NOMO-1 treated with DMSO at 0.1 percent for 48 hours (cell line): ENCODE results near the gene SEC16A.

ENCODE experiments used
- DNase-seq: peaks from one replicate; lab custom pipeline; 2025; ENCODE audit not compliant: unreplicated experiment; lab: John Stamatoyannopoulos, UW

Gene SEC16A

GRCh38 chr9:136466155-136466541 is 16.7 kb downstream of the SEC16A start:
- DNase-seq, result no peak

DNA sequence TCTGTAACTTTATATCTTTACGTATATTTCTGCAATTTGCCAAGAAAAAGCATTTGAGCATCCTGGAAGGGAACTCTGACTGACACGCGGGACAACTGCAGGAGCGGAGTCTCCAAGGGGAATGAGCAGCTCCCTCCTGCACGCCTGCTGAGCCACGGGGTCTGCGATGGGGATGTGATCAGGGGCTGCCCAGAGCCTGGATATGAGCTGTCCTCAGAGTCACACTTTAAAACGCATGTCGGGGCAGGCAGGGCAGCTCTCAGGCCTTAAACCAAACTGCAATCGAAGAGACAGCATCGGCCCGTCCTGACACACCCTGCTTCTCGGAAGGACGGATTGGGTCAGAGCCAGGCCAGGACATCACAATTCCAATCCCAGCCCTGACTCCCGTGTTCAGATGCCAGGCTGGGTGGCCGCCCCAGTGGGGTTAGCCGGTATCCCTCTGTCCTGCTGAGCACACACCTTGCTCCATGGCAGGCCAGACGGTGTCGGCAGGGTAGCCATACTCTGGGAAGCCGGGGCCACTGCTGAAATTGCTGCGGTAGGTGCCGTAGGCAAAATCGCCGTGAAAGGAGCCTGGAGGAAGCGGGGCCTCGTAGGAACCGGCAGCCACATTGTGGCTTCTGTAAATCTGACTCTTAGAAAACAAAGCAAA is 17.2 kb downstream of the SEC16A start:
- no peak for DNase-seq

DNA sequence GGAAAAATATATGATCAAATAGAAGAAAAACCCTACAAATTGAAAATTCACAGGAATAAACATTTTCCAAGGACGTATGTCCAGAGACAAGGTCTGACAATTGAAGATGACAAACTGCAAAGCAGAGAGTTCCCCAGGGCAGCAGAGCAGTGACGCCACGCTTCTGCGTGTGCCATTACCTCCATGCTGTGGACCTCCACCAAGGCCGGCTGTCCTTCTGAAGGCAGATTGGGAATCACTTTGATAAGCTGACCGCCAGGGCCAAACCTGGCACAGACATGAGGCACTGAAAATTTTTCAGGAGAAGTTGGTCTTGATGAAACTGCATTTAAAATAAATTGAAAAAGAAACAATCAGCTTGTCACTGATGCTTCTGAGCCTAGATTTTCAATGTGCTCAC is 18.6 kb downstream of the SEC16A start:
- DNase-seq, result no peak

- DNase-seq, result no peak
These were observed 19.3 kb downstream of the SEC16A start for GRCh38 chr9:136463578-136463977.

GRCh38 chr9:136462664-136463063 is 20.2 kb downstream of the SEC16A start:
- no peak for DNase-seq

- DNase-seq, result no peak
These were observed 22.0 kb downstream of the SEC16A start for GRCh38 chr9:136460772-136461325.

GRCh38 chr9:136459425-136459824 is 23.4 kb downstream of the SEC16A start:
- DNase-seq, result no peak

DNA sequence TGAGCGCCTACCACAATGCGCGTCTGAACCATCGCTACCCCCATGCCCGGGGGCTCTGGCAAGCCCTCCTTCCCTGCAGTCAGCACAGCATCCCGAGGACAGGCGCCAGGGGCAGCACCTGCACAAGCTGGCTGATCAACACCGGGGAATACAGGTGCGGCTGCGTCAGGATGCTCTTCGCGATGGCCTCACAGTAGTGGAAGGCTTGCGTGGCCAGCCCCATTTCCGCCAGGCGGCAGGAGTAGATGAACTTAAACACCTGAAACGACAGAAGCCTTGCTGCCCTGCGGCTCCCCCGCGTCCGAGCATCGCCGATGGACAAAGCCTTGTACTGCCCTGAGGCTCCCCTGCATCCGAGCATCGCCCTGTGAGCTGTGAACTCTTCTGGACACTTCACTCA is 25.5 kb downstream of the SEC16A start:
- DNase-seq, result no peak

DNA sequence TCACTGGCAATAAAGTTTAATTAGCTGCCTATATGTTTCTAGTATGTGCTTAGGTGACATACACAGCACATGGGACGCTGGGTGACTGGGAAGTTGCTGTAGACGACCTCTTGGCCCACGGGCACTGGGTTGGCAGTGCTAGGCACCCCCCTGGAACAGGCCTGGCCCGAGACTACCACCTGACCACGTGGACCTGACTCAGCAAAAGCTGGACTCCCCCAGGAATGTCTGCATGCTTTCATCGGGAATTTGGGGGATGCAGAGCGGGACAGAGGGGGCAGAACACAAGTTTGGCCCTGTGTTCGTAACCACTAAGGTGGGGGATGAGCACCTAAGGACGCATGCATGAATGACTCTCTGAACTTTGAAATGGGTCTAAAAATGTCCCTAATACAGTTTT is 26.6 kb downstream of the SEC16A start:
- no peak for DNase-seq

DNA sequence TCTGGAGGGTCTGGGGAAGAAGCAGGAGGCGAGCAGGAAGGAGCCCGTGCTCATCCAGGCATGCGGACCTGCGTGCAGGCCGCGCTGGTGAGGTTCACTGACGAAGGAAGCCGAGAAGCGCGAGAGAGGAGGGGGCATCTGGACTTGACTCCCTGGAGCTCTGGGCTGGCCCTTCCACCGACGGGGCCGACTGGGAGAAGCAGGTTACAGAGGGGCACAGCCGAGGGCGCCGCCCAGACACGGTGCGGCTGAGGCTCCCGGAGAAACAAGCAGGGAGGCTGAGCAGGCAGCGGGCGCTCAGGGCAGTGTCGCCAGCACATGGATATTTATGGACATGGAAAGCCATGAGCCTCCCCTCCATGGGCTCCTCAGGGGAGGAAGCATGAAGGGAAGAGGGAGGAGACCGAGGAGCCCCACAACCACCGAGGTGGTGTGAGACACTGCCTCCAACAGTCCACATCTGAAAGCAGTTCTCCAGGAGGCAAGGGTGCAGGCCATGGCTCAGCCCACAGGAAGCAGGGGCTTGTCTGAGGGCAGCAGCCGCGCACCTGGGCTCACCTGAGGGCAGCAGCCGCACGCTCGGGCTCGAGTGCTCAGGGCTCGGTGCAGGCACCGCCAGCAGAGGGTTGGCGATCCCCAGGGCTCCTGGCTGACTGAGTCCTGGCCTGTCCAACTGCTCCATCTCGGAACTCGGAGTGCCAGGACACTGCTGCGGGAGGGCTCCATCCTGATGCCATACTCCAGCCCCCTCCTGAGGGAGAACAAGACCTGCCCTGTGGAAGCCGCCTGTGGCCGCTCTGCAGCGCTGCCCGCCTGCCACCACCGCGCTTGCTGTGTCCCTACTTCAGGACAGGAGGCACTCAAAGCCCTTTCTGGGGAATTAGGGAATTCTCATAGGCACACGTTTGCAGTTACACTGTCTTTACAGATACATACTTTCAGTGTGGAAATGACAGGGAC is 27.5 kb downstream of the SEC16A start:
- no peak for DNase-seq

DNA sequence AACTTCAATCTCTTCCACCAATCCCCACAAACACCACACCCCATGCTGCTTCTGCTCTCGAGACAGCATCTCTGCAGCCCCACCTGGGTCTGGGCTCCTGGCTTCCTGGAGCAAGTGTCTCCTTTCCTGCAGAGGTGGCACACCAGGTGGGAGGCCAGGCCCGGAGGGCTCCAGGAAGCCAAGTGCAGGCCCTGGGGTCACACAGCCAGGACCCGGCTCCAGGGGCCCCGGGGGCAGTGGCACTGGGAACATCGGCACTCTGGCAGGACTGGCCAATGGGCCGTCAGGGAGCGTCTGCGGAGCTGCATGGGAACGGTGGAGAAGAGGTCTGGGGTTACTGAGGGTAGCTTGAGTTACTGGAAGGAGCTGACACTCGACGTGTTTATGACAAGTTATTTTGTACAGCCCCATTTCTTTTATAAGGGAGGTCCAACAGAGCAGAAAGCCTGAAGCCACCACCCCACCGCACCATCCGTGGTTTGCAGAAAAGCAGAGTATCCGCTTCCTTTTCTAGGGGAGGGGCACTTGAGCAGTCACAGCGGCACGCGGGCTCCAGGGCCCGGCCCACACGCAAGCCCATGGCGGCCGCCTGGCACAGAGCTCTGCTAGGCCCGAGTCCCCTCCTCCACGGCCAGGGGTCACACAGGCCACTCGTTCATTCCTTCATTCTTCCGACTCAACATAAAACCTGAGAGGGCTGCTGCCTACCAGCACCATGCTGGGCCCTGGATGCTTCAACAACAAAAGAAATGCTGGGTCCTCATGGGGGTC is 28.6 kb downstream of the SEC16A start:
- no peak for DNase-seq

DNA sequence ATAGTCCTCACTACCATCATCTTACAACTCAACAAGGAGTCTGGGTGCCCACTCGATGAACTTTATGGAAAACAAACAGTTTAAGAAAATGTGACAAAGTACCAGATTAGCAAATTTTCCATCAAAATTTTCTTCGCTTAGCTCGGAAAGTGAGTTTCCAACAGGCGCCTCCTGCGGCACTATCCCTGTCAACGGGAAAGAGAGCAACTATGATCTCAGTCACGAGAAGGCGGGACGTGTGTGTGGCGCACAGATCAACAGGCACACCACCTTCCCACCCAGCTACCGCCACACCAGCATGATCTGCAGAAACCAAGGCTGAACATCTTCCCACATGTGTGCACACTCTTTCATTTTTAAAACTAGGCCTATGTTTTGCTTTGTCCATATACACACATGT is 29.5 kb downstream of the SEC16A start:
- DNase-seq, result no peak

- DNase-seq, result no peak
These were observed 31.5 kb downstream of the SEC16A start for GRCh38 chr9:136451221-136451877.

GRCh38 chr9:136448655-136449054 is 34.2 kb downstream of the SEC16A start:
- DNase-seq, result no peak

GRCh38 chr9:136447173-136447778 is 35.6 kb downstream of the SEC16A start:
- no peak for DNase-seq

DNA sequence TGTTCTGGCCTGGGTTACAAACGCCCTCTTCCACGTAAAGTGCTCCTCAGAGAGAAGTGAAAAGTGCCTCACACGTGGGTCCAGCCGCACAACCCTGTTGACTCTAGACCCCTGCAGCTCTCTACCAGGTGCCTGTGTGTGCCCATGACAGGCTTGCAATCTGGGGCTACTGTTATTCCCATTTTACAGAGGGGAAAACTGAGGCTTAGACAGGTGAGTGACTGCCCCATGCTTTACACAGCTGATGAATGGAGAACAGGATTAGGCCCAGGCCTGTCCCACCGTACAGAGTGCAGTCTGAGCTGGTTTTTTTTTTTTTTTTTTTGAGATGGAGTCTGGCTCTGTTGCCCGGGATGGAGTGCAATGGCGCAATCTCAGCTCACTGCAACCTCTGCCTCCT is 37.0 kb downstream of the SEC16A start:
- no peak for DNase-seq

DNA sequence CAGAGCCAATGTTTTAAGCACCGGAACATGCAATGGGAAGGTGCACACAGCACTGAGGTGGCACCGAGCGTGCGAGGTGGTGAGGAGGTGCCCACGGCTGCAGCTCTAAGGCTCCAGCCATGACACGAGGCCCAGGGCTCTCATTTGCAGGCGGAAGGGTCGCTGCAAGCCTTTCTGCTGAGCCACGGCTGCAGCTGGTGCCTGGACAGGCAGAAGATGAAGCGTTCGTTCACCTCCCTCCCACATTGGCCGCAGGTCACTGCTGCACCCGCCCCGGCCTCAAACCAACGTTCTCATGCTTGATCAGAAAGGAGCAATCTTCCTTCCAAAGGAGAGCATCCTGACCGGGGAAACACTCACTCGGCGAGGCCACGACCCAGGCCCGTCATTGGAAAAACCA is 38.7 kb downstream of the SEC16A start:
- DNase-seq, result no peak

GRCh38 chr9:136443687-136444086 is 39.2 kb downstream of the SEC16A start:
- no peak for DNase-seq

DNA sequence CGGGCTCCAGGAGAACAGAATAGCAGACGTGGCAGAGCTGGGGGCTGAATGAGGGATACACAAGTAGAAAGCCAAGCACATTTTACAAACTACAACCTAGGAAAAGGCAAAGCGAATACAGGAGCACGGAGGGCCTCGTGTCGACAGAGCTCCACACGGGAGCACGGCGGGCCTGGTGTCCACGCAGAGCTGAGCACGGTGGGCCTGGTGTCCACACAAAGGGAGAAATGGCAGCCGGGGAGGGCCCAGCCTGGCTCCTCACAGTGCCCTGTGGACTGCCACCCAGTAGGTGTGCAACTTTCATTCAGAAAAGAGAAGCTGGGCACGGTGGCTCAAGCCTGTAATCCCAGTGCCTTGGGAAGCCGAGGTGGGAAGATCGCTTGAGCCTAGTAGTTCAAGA is 39.8 kb downstream of the SEC16A start:
- no peak for DNase-seq

DNA sequence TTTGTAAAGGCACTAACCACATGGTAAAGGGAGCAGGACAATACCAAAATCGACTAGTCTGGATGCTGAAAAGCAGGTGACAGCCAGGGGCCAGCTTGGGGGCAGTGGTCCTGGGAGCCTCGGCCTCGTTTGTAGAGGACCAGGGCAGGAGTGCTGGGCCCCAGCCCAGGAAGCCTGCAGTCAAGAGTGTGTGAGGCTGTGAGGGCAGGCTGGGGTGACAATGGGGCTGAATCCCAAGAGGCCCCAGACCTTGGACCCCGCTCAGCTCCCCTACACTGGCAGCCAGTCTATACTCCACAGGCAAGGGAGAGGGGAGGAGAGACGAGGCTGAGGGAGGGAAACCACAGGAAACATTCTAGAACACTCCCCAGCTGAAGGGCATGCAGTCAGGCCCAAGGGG is 40.6 kb downstream of the SEC16A start:
- DNase-seq, result no peak
